ENCODE data around the gene CMSS1. TPM values are rescaled to one million over a fixed set of nuclear protein-coding genes. Genes with fewer than 3 reads are reported as not detected.

CMSS1 gene
- total and polyA plus RNA-seq, 9 donors: 14.5 to 54.0 (median 24.9) TPM

DNA sequence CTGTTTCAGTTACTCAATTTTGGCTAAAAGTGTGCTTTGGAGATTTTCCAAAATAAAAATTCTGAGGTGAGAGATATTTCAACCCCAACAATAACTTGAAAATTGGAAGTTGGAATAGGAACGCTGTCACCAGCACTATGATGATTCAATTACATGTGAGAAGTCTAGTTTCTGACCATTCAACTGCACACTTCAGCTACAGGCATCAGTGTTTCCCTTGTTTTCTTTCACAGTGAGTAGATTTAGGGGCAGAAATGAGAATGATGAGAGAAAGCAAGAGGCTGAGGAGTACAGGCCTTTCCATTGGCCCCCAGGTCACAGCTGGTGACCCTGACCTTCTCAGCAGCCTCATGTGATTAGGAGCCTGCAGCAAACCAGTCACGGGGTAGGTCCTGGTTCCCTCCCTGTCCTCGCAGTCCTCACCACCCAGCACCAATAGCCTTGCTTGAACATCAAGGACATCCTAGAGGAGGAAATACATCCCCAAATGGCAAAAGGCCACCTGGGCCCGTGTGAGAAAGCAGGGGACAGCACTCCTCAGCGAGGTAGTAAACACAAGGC lies 306.6 kb downstream of the CMSS1 start:
- Histone ChIP-seq H3K4me3 (no peak overlapping the region), H3K36me3 (no peaks in the 10 kb centered on the region), H3K27me3 (no peaks in the 10 kb centered on the region), H3K4me1 (ENCODE audit: insufficient read depth) (peaks cover 11% of the 10 kb centered on the region), H3K27ac (peak overlapping the region in 1 of 2 donors; percentile 13), H3K9me3 (no peaks in the 10 kb centered on the region)
- no peak for TF ChIP-seq POLR2A (IDR thresholded peaks at IDR 0.05)
- no peak for TF ChIP-seq EP300 (IDR thresholded peaks at IDR 0.05)
- no peak for TF ChIP-seq CTCF (IDR thresholded peaks at IDR 0.05)
- intact Hi-C loops (cut with DNase I): no loop called here
- peak in 4 of 5 donors; percentile 22 to 51 (median 38) for DNase-seq
- WGBS, 3 donors: 55 to 63% (median 57%) methylated on average over 5 of the region's 5 CpGs

- TF ChIP-seq EP300 (IDR thresholded peaks at IDR 0.05) (no peak), CTCF (IDR thresholded peaks at IDR 0.05) (no peak), POLR2A (IDR thresholded peaks at IDR 0.05) (no peak)
- 81 to 89% (median 87%) methylated on average over 5 of the region's 5 CpGs for WGBS, 3 donors
- no peaks in the 10 kb centered on the region for H3K27me3 ChIP-seq
- no peaks in the 10 kb centered on the region for H3K9me3 ChIP-seq
- DNase-seq: no peak
- no peak overlapping the region for H3K4me3 ChIP-seq
- no peaks in the 10 kb centered on the region for H3K36me3 ChIP-seq
- no peak overlapping the region for H3K27ac ChIP-seq
- intact Hi-C loops (cut with DNase I): no loop called here
- H3K4me1 ChIP-seq (ENCODE audit: insufficient read depth): peaks cover 6% of the 10 kb centered on the region
Observed at GRCh38 chr3:100125161-100125938, 307.7 kb downstream of the CMSS1 start.

DNA sequence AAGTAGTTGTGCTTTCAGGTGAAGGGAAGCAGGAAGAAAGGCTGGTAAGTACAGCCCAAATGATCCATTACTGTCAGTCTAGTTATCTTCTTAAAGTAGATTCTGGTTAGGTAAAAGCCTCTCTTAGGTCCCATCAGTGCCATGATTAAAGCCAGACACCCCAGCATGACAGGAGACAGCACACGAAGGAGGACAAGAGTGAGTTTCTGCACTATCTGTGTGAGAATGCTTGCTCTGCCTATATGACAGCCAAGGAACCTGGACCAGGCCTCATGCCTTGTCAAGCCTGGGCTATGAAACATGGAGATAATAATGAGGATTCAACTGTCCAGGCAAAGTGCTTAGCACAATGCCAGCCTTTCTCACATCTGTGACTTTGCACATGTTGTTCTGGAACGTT lies 310.1 kb downstream of the CMSS1 start:
- DNase-seq: no peak
- Histone ChIP-seq H3K4me1 (ENCODE audit: insufficient read depth) (peaks cover 6% of the 10 kb centered on the region), H3K4me3 (no peak overlapping the region), H3K36me3 (no peaks in the 10 kb centered on the region), H3K9me3 (no peaks in the 10 kb centered on the region), H3K27ac (no peak overlapping the region), H3K27me3 (no peaks in the 10 kb centered on the region)
- intact Hi-C loops (cut with DNase I): no loop called here
- TF ChIP-seq EP300 (IDR thresholded peaks at IDR 0.05): no peak
- TF ChIP-seq POLR2A (IDR thresholded peaks at IDR 0.05): no peak
- TF ChIP-seq CTCF (IDR thresholded peaks at IDR 0.05): no peak
- 71 to 76% (median 73%) methylated on average over 2 of the region's 2 CpGs for WGBS, 3 donors

GRCh38 chr3:100128565-100128964 lies 310.9 kb downstream of the CMSS1 start:
- H3K4me1 ChIP-seq (ENCODE audit: insufficient read depth): peaks cover 5% of the 10 kb centered on the region
- WGBS, 3 donors: 89 to 93% (median 92%) methylated on average over 5 of the region's 5 CpGs
- no peak overlapping the region for H3K4me3 ChIP-seq
- intact Hi-C loops (cut with DNase I): no loop called here
- TF ChIP-seq CTCF (IDR thresholded peaks at IDR 0.05) (no peak), POLR2A (IDR thresholded peaks at IDR 0.05) (no peak), EP300 (IDR thresholded peaks at IDR 0.05) (no peak)
- H3K9me3 ChIP-seq: no peaks in the 10 kb centered on the region
- no peak overlapping the region for H3K27ac ChIP-seq
- no peaks in the 10 kb centered on the region for H3K36me3 ChIP-seq
- DNase-seq: no peak
- H3K27me3 ChIP-seq: no peaks in the 10 kb centered on the region
